ENCODE results near the gene CDH23.

Gene CDH23

GRCh38 chr10:71509444-71509843, 112.7 kb downstream of the CDH23 start (continued):
- no peak for TF ChIP-seq TSHZ2 (CRISPR knock-in tag; IDR thresholded peaks at IDR 0.05)
- no peak for TF ChIP-seq CREB5 (CRISPR knock-in tag; IDR thresholded peaks at IDR 0.05; ENCODE audit: low read depth)
- TF ChIP-seq ARNTL (CRISPR knock-in tag; IDR thresholded peaks at IDR 0.05; ENCODE audit: borderline replicate concordance, low read depth): no peak
- TF ChIP-seq ESRRG (CRISPR knock-in tag; IDR thresholded peaks at IDR 0.05): no peak
- no peak for TF ChIP-seq PPARA (CRISPR knock-in tag; IDR thresholded peaks at IDR 0.05; ENCODE audit: borderline replicate concordance)

- TF ChIP-seq ZNF565 (CRISPR knock-in tag; conservative IDR thresholded peaks at IDR 0.05; ENCODE audit: low read depth) (no peak), OSR1 (CRISPR knock-in tag; IDR thresholded peaks at IDR 0.05) (no peak), GLIS3 (CRISPR knock-in tag; IDR thresholded peaks at IDR 0.05) (no peak), POU6F1 (CRISPR knock-in tag; IDR thresholded peaks at IDR 0.05; ENCODE audit: borderline replicate concordance, low read depth) (no peak), RARB (CRISPR knock-in tag; IDR thresholded peaks at IDR 0.05) (no peak), ZC3H10 (CRISPR knock-in tag; IDR thresholded peaks at IDR 0.05) (no peak), CSDC2 (CRISPR knock-in tag; IDR thresholded peaks at IDR 0.05) (no peak), ARNTL (CRISPR knock-in tag; IDR thresholded peaks at IDR 0.05; ENCODE audit: borderline replicate concordance, low read depth) (no peak), CSRNP3 (CRISPR knock-in tag; IDR thresholded peaks at IDR 0.05) (no peak), TOX (CRISPR knock-in tag; IDR thresholded peaks at IDR 0.05; ENCODE audit: borderline replicate concordance) (no peak), PATZ1 (CRISPR knock-in tag; IDR thresholded peaks at IDR 0.05; ENCODE audit: borderline replicate concordance) (no peak), SNAI2 (CRISPR knock-in tag; IDR thresholded peaks at IDR 0.05) (no peak), PPARA (CRISPR knock-in tag; IDR thresholded peaks at IDR 0.05; ENCODE audit: borderline replicate concordance) (no peak), CREB5 (CRISPR knock-in tag; IDR thresholded peaks at IDR 0.05; ENCODE audit: low read depth) (no peak), ZFP30 (CRISPR knock-in tag; IDR thresholded peaks at IDR 0.05) (no peak), ZFP3 (CRISPR knock-in tag; IDR thresholded peaks at IDR 0.05) (no peak), TSHZ2 (CRISPR knock-in tag; IDR thresholded peaks at IDR 0.05) (no peak), ISL1 (CRISPR knock-in tag; IDR thresholded peaks at IDR 0.05) (no peak), TCF4 (CRISPR knock-in tag; IDR thresholded peaks at IDR 0.05; ENCODE audit: borderline replicate concordance) (no peak)
- no peak for ATAC-seq
Observed at GRCh38 chr10:71511206-71511605, 114.5 kb downstream of the CDH23 start.
